SK-N-SH (cell line): ENCODE results near the gene C9orf78. TPM values are rescaled to one million over a fixed set of nuclear protein-coding genes. Genes with fewer than 3 reads are reported as not detected.

ENCODE experiments used
- CTCF ChIA-PET: fragments of 300-600, 350-600 bp; formaldehyde crosslinking; extraction: SDS; loops from one replicate; lab custom pipeline; 2021; lab: Yijun Ruan, JAX
- POLR2A ChIA-PET: fragments of 350-600 bp; sonication (Branson Sonifier 250); formaldehyde crosslinking; extraction: SDS; loops from one replicate; lab custom pipeline; 2020; ENCODE audit warnings: antibody characterized with exemption, inconsistent platforms; lab: Yijun Ruan, JAX
- DNase-seq: peaks from one replicate; pipeline ENCODE4 v3.0.0; 2012
- H2AFZ ChIP-seq: fragments of 200-600 bp; sonication (generic); 2 replicates; pipeline ENCODE4 v1.8.1; 2016; ENCODE audit warnings: antibody characterized with exemption, mild to moderate bottlenecking, low read depth
- H3F3A ChIP-seq: fragments of 200-600 bp; sonication (generic); replicated peaks from 2 replicates; pipeline ENCODE3; 2016; ENCODE audit warnings: antibody characterized with exemption, mild to moderate bottlenecking; ENCODE audit not compliant: insufficient read depth
- H3K27ac ChIP-seq, 2 experiments: fragments of 200-500 bp in 1 of 2; fragments of 200-600 bp in 1 of 2; sonication (Bioruptor generic) in 1 of 2; sonication (generic), shearing (Covaris generic) in 1 of 2; 2 replicates each; pipeline versions ENCODE4 v1.5.1 to v1.6.1; 2014 to 2016; ENCODE audit warnings: low read depth in 2 of 2, inconsistent platforms in 1 of 2, low read length in 1 of 2, mild to moderate bottlenecking in 1 of 2, mixed read lengths in 1 of 2
- H3K27me3 ChIP-seq: fragments of 200-600 bp; sonication (generic), shearing (Covaris generic); 2 replicates; pipeline ENCODE4 v1.6.1; 2016; ENCODE audit warnings: mixed run types; ENCODE audit not compliant: insufficient read depth
- H3K36me3 ChIP-seq, 2 experiments: fragments of 200-500 bp in 1 of 2; fragments of 200-600 bp in 1 of 2; sonication (Bioruptor generic) in 1 of 2; sonication (generic) in 1 of 2; replicated peaks in 1 of 2; 2 replicates each; pipeline versions ENCODE3 to v1.5.1; 2014 to 2016; ENCODE audit warnings: low read length in 1 of 2, mild to moderate bottlenecking in 1 of 2; ENCODE audit not compliant: insufficient read depth in 2 of 2, control insufficient read depth in 1 of 2
- H3K4me1 ChIP-seq, 2 experiments: fragments of 200-500 bp in 1 of 2; fragments of 200-600 bp in 1 of 2; sonication (Bioruptor generic) in 1 of 2; sonication (generic), shearing (Covaris generic) in 1 of 2; 2 replicates each; pipeline versions ENCODE4 v1.5.1 to v1.6.1; 2014 to 2016; ENCODE audit warnings: low read depth in 1 of 2, low read length in 1 of 2, mixed run types in 1 of 2; ENCODE audit not compliant: insufficient read depth in 2 of 2, control insufficient read depth in 1 of 2
- H3K4me2 ChIP-seq: fragments of 200-600 bp; sonication (generic), shearing (Covaris generic); 2 replicates; pipeline ENCODE4 v1.6.1; 2017; ENCODE audit warnings: mixed run types
- H3K4me3 ChIP-seq, 2 experiments: fragments of 200-500 bp in 1 of 2; fragments of 200-600 bp in 1 of 2; sonication (Bioruptor generic) in 1 of 2; sonication (generic), shearing (Covaris generic) in 1 of 2; 2 replicates each; pipeline versions ENCODE4 v1.5.1 to v1.8.1; 2014 to 2016; ENCODE audit warnings: low read depth in 2 of 2, inconsistent platforms in 1 of 2, low read length in 1 of 2, mild to moderate bottlenecking in 1 of 2, mixed read lengths in 1 of 2, moderate library complexity in 1 of 2
- H3K79me2 ChIP-seq: fragments of 200-600 bp; sonication (generic); 2 replicates; pipeline ENCODE4 v1.8.1; 2017; ENCODE audit warnings: mild to moderate bottlenecking; ENCODE audit not compliant: insufficient read depth
- H3K9ac ChIP-seq: fragments of 200-600 bp; sonication (generic); 2 replicates; pipeline ENCODE4 v1.6.1; 2017; ENCODE audit warnings: mixed run types
- H3K9me2 ChIP-seq: fragments of 200-600 bp; sonication (generic); 2 replicates; pipeline ENCODE4 v1.6.1; 2017; ENCODE audit warnings: mixed run types
- H3K9me3 ChIP-seq: fragments of 200-600 bp; sonication (generic); 2 replicates; pipeline ENCODE4 v1.6.1; 2017; ENCODE audit warnings: mixed run types, mild to moderate bottlenecking, moderate library complexity
- H4K20me1 ChIP-seq: fragments of 200-600 bp; sonication (generic); 2 replicates; pipeline ENCODE4 v1.6.1; 2017; ENCODE audit warnings: mild to moderate bottlenecking, mixed run types; ENCODE audit not compliant: insufficient read depth
- CHD2 ChIP-seq: fragments of 150-350 bp; IDR thresholded peaks from 2 replicates; pipeline ENCODE4 v1.6.1; 2018; ENCODE audit warnings: low read length; ENCODE audit not compliant: partially characterized antibody
- CTCF ChIP-seq: fragments of 200-600 bp; sonication (generic); IDR thresholded peaks from 2 replicates; pipeline ENCODE4 v1.6.1; 2017; ENCODE audit warnings: antibody characterized with exemption, mild to moderate bottlenecking, moderate library complexity
- EP300 ChIP-seq, 2 experiments: IDR thresholded peaks; 2 replicates each; pipeline versions ENCODE4 v1.4.0 to v1.6.1; 2012; ENCODE audit warnings: borderline replicate concordance in 1 of 2, low read depth in 1 of 2, low read length in 1 of 2
- EZH2phosphoT487 ChIP-seq: fragments of 200-600 bp; sonication (generic); IDR thresholded peaks from 2 replicates; pipeline ENCODE4 v1.6.1; 2017; ENCODE audit warnings: low read depth, mixed run types, mild to moderate bottlenecking, antibody characterized with exemption, moderate library complexity, borderline replicate concordance
- FOSL2 ChIP-seq: IDR thresholded peaks from 2 replicates; pipeline ENCODE4 v1.4.0; 2012; ENCODE audit warnings: low read depth, mild to moderate bottlenecking, moderate library complexity, borderline replicate concordance
- FOXJ3 ChIP-seq: sonication (generic); formaldehyde crosslinking; IDR thresholded peaks from 2 replicates; pipeline ENCODE4 v1.5.1; 2020; ENCODE audit warnings: mild to moderate bottlenecking, missing genetic modification reagents
- FOXM1 ChIP-seq: IDR thresholded peaks from 2 replicates; pipeline ENCODE4 v1.4.0; 2012; ENCODE audit warnings: low read depth, mild to moderate bottlenecking
- GABPA ChIP-seq: IDR thresholded peaks from 2 replicates; pipeline ENCODE4 v1.4.0; 2012; ENCODE audit warnings: low read depth, mild to moderate bottlenecking
- JUND ChIP-seq: IDR thresholded peaks from 2 replicates; pipeline ENCODE4 v1.4.0; 2012
- MEF2A ChIP-seq: IDR thresholded peaks from 2 replicates; pipeline ENCODE4 v1.4.0; 2012; ENCODE audit warnings: low read depth, borderline replicate concordance
- MXI1 ChIP-seq: IDR thresholded peaks from 2 replicates; pipeline ENCODE4 v1.6.1; 2012; ENCODE audit warnings: mild to moderate bottlenecking, low read depth, low read length, improper control_type of control experiment
- NRF1 ChIP-seq: IDR thresholded peaks from 2 replicates; pipeline ENCODE4 v1.6.1; 2012; ENCODE audit warnings: low read depth, mild to moderate bottlenecking, low read length
- PBX3 ChIP-seq: IDR thresholded peaks from 2 replicates; pipeline ENCODE4; 2012
- RAD21 ChIP-seq: IDR thresholded peaks from 2 replicates; pipeline ENCODE4 v1.6.1; 2012; ENCODE audit warnings: mild to moderate bottlenecking, low read length
- RCOR1 ChIP-seq: fragments of 150-350 bp; IDR thresholded peaks from 2 replicates; pipeline ENCODE4 v1.6.1; 2017; ENCODE audit warnings: antibody characterized with exemption, low read length
- RFX5 ChIP-seq: IDR thresholded peaks from 2 replicates; pipeline ENCODE4 v1.6.1; 2012; ENCODE audit warnings: mild to moderate bottlenecking, improper control_type of control experiment, low read length
- RXRA ChIP-seq: IDR thresholded peaks from 2 replicates; pipeline ENCODE4 v1.4.0; 2012; ENCODE audit warnings: low read depth, mild to moderate bottlenecking, borderline replicate concordance
- SIN3A ChIP-seq: IDR thresholded peaks from 2 replicates; pipeline ENCODE4 v1.6.1; 2012; ENCODE audit warnings: low read depth, mild to moderate bottlenecking, low read length, moderate library complexity, borderline replicate concordance
- SMC3 ChIP-seq: IDR thresholded peaks from 2 replicates; pipeline ENCODE4 v1.6.1; 2012; ENCODE audit warnings: low read depth, low read length, improper control_type of control experiment
- TAF1 ChIP-seq: IDR thresholded peaks from 2 replicates; pipeline ENCODE4 v1.6.1; 2012; ENCODE audit warnings: low read depth, mild to moderate bottlenecking, low read length, moderate library complexity, borderline replicate concordance
- TCF12 ChIP-seq: IDR thresholded peaks from 2 replicates; pipeline ENCODE4 v1.4.0; 2012
- TEAD4 ChIP-seq: IDR thresholded peaks from 2 replicates; pipeline ENCODE4 v1.4.0; 2012; ENCODE audit warnings: mild to moderate bottlenecking, borderline replicate concordance; ENCODE audit not compliant: insufficient read depth
- USF2 ChIP-seq: fragments of 150-350 bp; IDR thresholded peaks from 2 replicates; pipeline ENCODE4 v1.6.1; 2017; ENCODE audit warnings: antibody characterized with exemption, low read length, low read depth, borderline replicate concordance
- YY1 ChIP-seq: IDR thresholded peaks from 2 replicates; pipeline ENCODE4 v1.4.0; 2012; ENCODE audit warnings: low read depth, mild to moderate bottlenecking
- WGBS: methylation state at CpG from one replicate; pipeline ENCODE4 v1.1.6; 2017; ENCODE audit warnings: low lambda C conversion rate; 5-methylcytosine and 5-hydroxymethylcytosine counted together
- polyA plus RNA-seq, 3 experiments: library from polyadenylated mRNA; depleted of rRNA; stranded (reverse); fragments of >200 nt; gene quantifications; 2 replicates each; pipeline ENCODE4 v1.2.3, GENCODE V29; 2012

Gene C9orf78
- polyA plus RNA-seq, 1 of the 3 experiments (the other 2 are of a cell fraction), result 59.2 TPM

GRCh38 chr9:129823935-129824601 lies 11.0 kb downstream of the C9orf78 start, which contains the start of gene TOR1A (continued):
- peak; percentile 44; the same call in 1 of the 2 replicates for TF ChIP-seq USF2
- no peak for TF ChIP-seq RAD21
- TF ChIP-seq FOSL2, result no peak
- peak; percentile 98 for TF ChIP-seq CHD2
- no peak for TF ChIP-seq JUND
- TF ChIP-seq SMC3, result no peak
- TF ChIP-seq MXI1, result peak; percentile 97
- peak; percentile 100 for TF ChIP-seq YY1
- no peak for TF ChIP-seq CTCF

GRCh38 chr9:129823542-129823934 lies 11.5 kb downstream of the C9orf78 start:
- Histone ChIP-seq H3K79me2 (peaks cover 28% of the 10 kb centered on the region), H3K4me1 (peaks cover 0 to 7% of the 10 kb centered on the region in 2 experiments; a peak in 1 of 4 replicates), H3K9ac (peak overlapping the region; percentile 89), H3K36me3 (peaks cover 22 to 46% of the 10 kb centered on the region in 2 experiments), H3K4me2 (peak overlapping the region; percentile 72; the same call in 1 of the 2 replicates), H4K20me1 (no peaks in the 10 kb centered on the region), H3K9me3 (no peaks in the 10 kb centered on the region), H3F3A (peaks cover 20% of the 10 kb centered on the region), H3K4me3 (peak overlapping the region; percentile 65 to 76), H3K27me3 (no peaks in the 10 kb centered on the region), H2AFZ (no peak overlapping the region), H3K9me2 (no peaks in the 10 kb centered on the region), H3K27ac (peak overlapping the region; percentile 60 to 82; a peak in 3 of 4 replicates)
- TF ChIP-seq SMC3 (no peak), TEAD4 (no peak), NRF1 (no peak), PBX3 (no peak), RFX5 (no peak), RXRA (no peak), FOXM1 (no peak), EP300 (IDR thresholded peaks at IDR 0.05; ENCODE audit: borderline replicate concordance in 1 of 2, low read depth in 1 of 2, low read length in 1 of 2) (no peak), FOXJ3 (CRISPR knock-in tag) (no peak), GABPA (no peak), TAF1 (no peak), JUND (no peak), EZH2phosphoT487 (no peak), MEF2A (no peak), SIN3A (no peak), RCOR1 (no peak), FOSL2 (no peak), TCF12 (no peak)
- ChIA-PET CTCF (interaction anchor here (0.6 to 1.4 kb wide), 5 partner anchors 12 to 216 kb away, joined by 3 to 5 read pairs (median 3); no protein-coding TSS in a partner anchor), POLR2A (no interaction called here)
- WGBS, result under 1% methylated on average over 12 of the region's 15 CpGs
- peak; percentile 76 for DNase-seq
